22Rv1 (cell line): ENCODE results near the gene MUC6.

Experiments used
- CTCF ChIP-seq: fragments of 450-650 bp; IDR thresholded peaks from 2 replicates; pipeline ENCODE4 v1.5.1; 2017; ENCODE audit warnings: mild to moderate bottlenecking
- ZFX ChIP-seq: fragments of 450-650 bp; IDR thresholded peaks from 2 replicates; pipeline ENCODE4 v1.6.1; 2017; ENCODE audit warnings: antibody characterized with exemption, borderline replicate concordance

GRCh38 chr11:1072116-1072820 is 35.8 kb upstream of the MUC6 start:
- TF ChIP-seq CTCF (no peak), ZFX (no peak)
